GM23338 (cell line): ENCODE data around the gene LSP1. TPM values are rescaled to one million over a fixed set of nuclear protein-coding genes. Genes with fewer than 3 reads are reported as not detected.

Experiments
- ATAC-seq: fragments of 200-7000 bp; cut with Tn5 transposase; 3 replicates; pipeline ENCODE4 v1.9.1; 2020
- DNase-seq: peaks from one replicate; pipeline ENCODE4 v3.0.0-alpha.2; 2015; ENCODE audit warnings: low spot score
- H2AFZ ChIP-seq: fragments of 200-600 bp; sonication (generic); 2 replicates; pipeline ENCODE4 v1.8.0; 2016; ENCODE audit warnings: antibody characterized with exemption, mild to moderate bottlenecking, moderate library complexity
- H3F3A ChIP-seq: fragments of 200-600 bp; sonication (generic); replicated peaks from 2 replicates; pipeline ENCODE4 v1.8.0; 2017; ENCODE audit warnings: antibody characterized with exemption, mixed run types, low read depth
- H3K27ac ChIP-seq: fragments of 200-600 bp; sonication (generic); 2 replicates; pipeline ENCODE4 v1.6.1; 2016; ENCODE audit warnings: low read depth
- H3K27me3 ChIP-seq: fragments of 200-600 bp; sonication (generic); 2 replicates; pipeline ENCODE4 v1.8.0; 2016; ENCODE audit warnings: mild to moderate bottlenecking, mixed run types, moderate library complexity; ENCODE audit not compliant: insufficient read depth
- H3K36me3 ChIP-seq: fragments of 200-600 bp; sonication (generic); 2 replicates; pipeline ENCODE4 v1.8.0; 2016; ENCODE audit warnings: mild to moderate bottlenecking; ENCODE audit not compliant: insufficient read depth
- H3K4me1 ChIP-seq: fragments of 200-600 bp; sonication (generic); 2 replicates; pipeline ENCODE4 v1.8.0; 2016; ENCODE audit warnings: mild to moderate bottlenecking, moderate library complexity; ENCODE audit not compliant: insufficient read depth
- H3K4me2 ChIP-seq: fragments of 200-600 bp; sonication (generic); 2 replicates; pipeline ENCODE4 v1.7.1; 2017; ENCODE audit warnings: mixed run types
- H3K4me3 ChIP-seq: fragments of 200-600 bp; sonication (generic); 2 replicates; pipeline ENCODE4 v1.6.1; 2016; ENCODE audit warnings: mixed run types
- H3K79me2 ChIP-seq: fragments of 200-600 bp; sonication (generic); replicated peaks from 2 replicates; pipeline ENCODE4 v1.8.0; 2017; ENCODE audit warnings: mild to moderate bottlenecking; ENCODE audit not compliant: insufficient read depth
- H3K9me2 ChIP-seq: fragments of 200-600 bp; sonication (generic); 2 replicates; pipeline ENCODE4 v1.8.0; 2017; ENCODE audit not compliant: insufficient read depth
- H4K20me1 ChIP-seq: fragments of 200-600 bp; sonication (generic); replicated peaks from 2 replicates; pipeline ENCODE4 v1.8.0; 2017; ENCODE audit warnings: mild to moderate bottlenecking; ENCODE audit not compliant: insufficient read depth
- H3K27ac Mint-ChIP-seq: 2 replicates; pipeline ENCODE4 v1.8.0; 2020; ENCODE audit warnings: inconsistent platforms, mild to moderate bottlenecking, moderate library complexity, mixed read lengths
- H3K27me3 Mint-ChIP-seq: 3 replicates; pipeline ENCODE4 v1.8.0; 2022; ENCODE audit warnings: low read depth, mild to moderate bottlenecking, moderate library complexity, mixed read lengths, inconsistent platforms; ENCODE audit not compliant: insufficient read depth, poor library complexity
- H3K36me3 Mint-ChIP-seq: 3 replicates; pipeline ENCODE4 v1.8.0; 2021; ENCODE audit warnings: low read depth, mild to moderate bottlenecking, inconsistent platforms, moderate library complexity, mixed read lengths
- H3K4me1 Mint-ChIP-seq: 3 replicates; pipeline ENCODE4 v1.8.0; 2020; ENCODE audit warnings: mild to moderate bottlenecking, inconsistent platforms, mixed read lengths
- H3K4me3 Mint-ChIP-seq: 3 replicates; pipeline ENCODE4 v1.8.0; 2021; ENCODE audit warnings: moderate library complexity, mild to moderate bottlenecking, inconsistent platforms, mixed read lengths
- H3K9me3 Mint-ChIP-seq: 3 replicates; pipeline ENCODE4 v1.8.0; 2020; ENCODE audit warnings: moderate library complexity, mild to moderate bottlenecking, inconsistent platforms, mixed read lengths
- CREB1 ChIP-seq: fragments of 250-450 bp; sonication (Bioruptor Pico); IDR thresholded peaks from 2 replicates; pipeline ENCODE4 v1.5.0; 2020; ENCODE audit warnings: low read depth, mild to moderate bottlenecking, moderate library complexity
- CTCF ChIP-seq, 2 experiments: fragments of 200-600 bp in 1 of 2; sonication (generic) in 1 of 2; conservative IDR thresholded peaks; 2 replicates each; pipeline versions ENCODE4 v1.5.1 to v1.6.1; 2016 to 2017; ENCODE audit warnings: antibody characterized with exemption in 2 of 2, low read depth in 2 of 2, mild to moderate bottlenecking in 2 of 2, moderate library complexity in 1 of 2
- EZH2 ChIP-seq: fragments of 200-600 bp; sonication (generic); IDR thresholded peaks from one replicate; pipeline ENCODE4 v1.8.0; 2017; ENCODE audit warnings: antibody characterized with exemption, mild to moderate bottlenecking, low read depth; ENCODE audit not compliant: unreplicated experiment
- EZH2phosphoT487 ChIP-seq: fragments of 200-600 bp; sonication (generic); IDR thresholded peaks from one replicate; pipeline ENCODE4 v1.8.1; 2018; ENCODE audit warnings: antibody characterized with exemption; ENCODE audit not compliant: unreplicated experiment
- JUNB ChIP-seq: IDR thresholded peaks from one replicate; pipeline ENCODE4 v1.6.1; 2016; ENCODE audit warnings: antibody characterized with exemption; ENCODE audit not compliant: unreplicated experiment
- NANOG ChIP-seq: IDR thresholded peaks from 2 replicates; pipeline ENCODE4 v1.6.1; 2016; ENCODE audit warnings: antibody characterized with exemption, borderline replicate concordance
- POLR2AphosphoS5 ChIP-seq: IDR thresholded peaks from 2 replicates; pipeline ENCODE4 v1.6.1; 2016; ENCODE audit warnings: antibody characterized with exemption, low read depth
- STAT1 ChIP-seq: IDR thresholded peaks from one replicate; pipeline ENCODE4 v1.6.1; 2016; ENCODE audit warnings: antibody characterized with exemption; ENCODE audit not compliant: unreplicated experiment
- ZNF114 ChIP-seq: fragments of 250-450 bp; sonication (Bioruptor Pico); IDR thresholded peaks from 2 replicates; pipeline ENCODE4 v1.5.0; 2020; ENCODE audit warnings: mild to moderate bottlenecking, moderate library complexity
- ZNF331 ChIP-seq: fragments of 250-450 bp; sonication (Bioruptor Pico); IDR thresholded peaks from 2 replicates; pipeline ENCODE4 v1.5.0; 2020; ENCODE audit warnings: low read depth, mild to moderate bottlenecking, moderate library complexity
- ZNF462 ChIP-seq: fragments of 250-450 bp; sonication (Bioruptor Pico); IDR thresholded peaks from 2 replicates; pipeline ENCODE4 v1.5.0; 2020; ENCODE audit warnings: mild to moderate bottlenecking, moderate library complexity
- polyA plus RNA-seq: library from polyadenylated mRNA; unstranded; fragments of >200 nt; fragmentation: Nextera tagmentation; extraction: Ambion mirVana; gene quantifications from 2 replicates; pipeline ENCODE4 v1.2.1, GENCODE V29; 2016
- total RNA-seq: library from RNA; depleted of rRNA; stranded (reverse); fragments of >200 nt; shearing (Covaris generic); gene quantifications from 2 replicates; pipeline ENCODE4 v1.2.3, GENCODE V29; 2014
- TF ChIP-seq, protein P1 (sequence below): IDR thresholded peaks from one replicate; pipeline ENCODE4 v1.6.1; 2018; ENCODE audit warnings: antibody characterized with exemption; ENCODE audit not compliant: unreplicated experiment
- TF ChIP-seq, protein P2 (sequence below): IDR thresholded peaks from 2 replicates; pipeline ENCODE4 v1.6.1; 2016; ENCODE audit warnings: antibody characterized with exemption

The LSP1 gene
- total and polyA plus RNA-seq, 2 experiments from 2014 or later: 0.84 TPM; not detected in 1

DNA sequence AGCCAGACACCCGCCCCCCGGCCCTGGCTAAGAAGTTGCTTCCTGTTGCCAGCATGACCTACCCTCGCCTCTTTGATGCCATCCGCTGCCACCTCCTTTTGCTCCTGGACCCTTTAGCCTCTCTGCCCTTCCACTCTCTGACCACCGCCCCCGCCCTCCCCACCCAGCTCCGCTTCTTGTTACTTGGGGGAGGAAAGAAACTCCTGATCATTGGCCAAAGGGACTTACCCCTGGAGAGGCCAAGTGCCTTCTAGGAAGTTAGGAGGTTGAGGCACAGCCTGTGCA, 38.9 kb downstream of the LSP1 start, which contains the start of gene PRR33:
PRR33 (minus strand) TSS at position 65 of the 285 bp plus-strand sequence. CDS start 1,311 bp downstream, outside the sequence.
- H3K4me1 Mint-ChIP-seq: no peaks in the 10 kb centered on the region
- Histone ChIP-seq H4K20me1 (no peaks in the 10 kb centered on the region), H3K9me2 (no peaks in the 10 kb centered on the region), H3K79me2 (no peaks in the 10 kb centered on the region), H3K27ac (no peak within 1 kb of the TSS), H2AFZ (no peak within 1 kb of the TSS), H3K4me2 (no peak within 1 kb of the TSS), H3K4me1 (no peaks in the 10 kb centered on the region), H3F3A (no peaks in the 10 kb centered on the region), H3K4me3 (no peak within 1 kb of the TSS), H3K27me3 (no peaks in the 10 kb centered on the region), H3K36me3 (no peaks in the 10 kb centered on the region)
- no peaks in the 10 kb centered on the region for H3K9me3 Mint-ChIP-seq
- no peak for DNase-seq
- H3K27me3 Mint-ChIP-seq: peaks cover 10% of the 10 kb centered on the region
- TF ChIP-seq ZNF462 (CRISPR knock-in tag): no peak
- no peak for TF ChIP-seq EZH2phosphoT487
- TF ChIP-seq, protein P1, sequence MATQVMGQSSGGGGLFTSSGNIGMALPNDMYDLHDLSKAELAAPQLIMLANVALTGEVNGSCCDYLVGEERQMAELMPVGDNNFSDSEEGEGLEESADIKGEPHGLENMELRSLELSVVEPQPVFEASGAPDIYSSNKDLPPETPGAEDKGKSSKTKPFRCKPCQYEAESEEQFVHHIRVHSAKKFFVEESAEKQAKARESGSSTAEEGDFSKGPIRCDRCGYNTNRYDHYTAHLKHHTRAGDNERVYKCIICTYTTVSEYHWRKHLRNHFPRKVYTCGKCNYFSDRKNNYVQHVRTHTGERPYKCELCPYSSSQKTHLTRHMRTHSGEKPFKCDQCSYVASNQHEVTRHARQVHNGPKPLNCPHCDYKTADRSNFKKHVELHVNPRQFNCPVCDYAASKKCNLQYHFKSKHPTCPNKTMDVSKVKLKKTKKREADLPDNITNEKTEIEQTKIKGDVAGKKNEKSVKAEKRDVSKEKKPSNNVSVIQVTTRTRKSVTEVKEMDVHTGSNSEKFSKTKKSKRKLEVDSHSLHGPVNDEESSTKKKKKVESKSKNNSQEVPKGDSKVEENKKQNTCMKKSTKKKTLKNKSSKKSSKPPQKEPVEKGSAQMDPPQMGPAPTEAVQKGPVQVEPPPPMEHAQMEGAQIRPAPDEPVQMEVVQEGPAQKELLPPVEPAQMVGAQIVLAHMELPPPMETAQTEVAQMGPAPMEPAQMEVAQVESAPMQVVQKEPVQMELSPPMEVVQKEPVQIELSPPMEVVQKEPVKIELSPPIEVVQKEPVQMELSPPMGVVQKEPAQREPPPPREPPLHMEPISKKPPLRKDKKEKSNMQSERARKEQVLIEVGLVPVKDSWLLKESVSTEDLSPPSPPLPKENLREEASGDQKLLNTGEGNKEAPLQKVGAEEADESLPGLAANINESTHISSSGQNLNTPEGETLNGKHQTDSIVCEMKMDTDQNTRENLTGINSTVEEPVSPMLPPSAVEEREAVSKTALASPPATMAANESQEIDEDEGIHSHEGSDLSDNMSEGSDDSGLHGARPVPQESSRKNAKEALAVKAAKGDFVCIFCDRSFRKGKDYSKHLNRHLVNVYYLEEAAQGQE: no peak
- no peak for TF ChIP-seq CTCF (conservative IDR thresholded peaks at IDR 0.05; ENCODE audit: low read depth in 2 of 2)
- no peak for TF ChIP-seq ZNF331 (CRISPR knock-in tag)
- TF ChIP-seq NANOG: no peak
- TF ChIP-seq, protein P2, sequence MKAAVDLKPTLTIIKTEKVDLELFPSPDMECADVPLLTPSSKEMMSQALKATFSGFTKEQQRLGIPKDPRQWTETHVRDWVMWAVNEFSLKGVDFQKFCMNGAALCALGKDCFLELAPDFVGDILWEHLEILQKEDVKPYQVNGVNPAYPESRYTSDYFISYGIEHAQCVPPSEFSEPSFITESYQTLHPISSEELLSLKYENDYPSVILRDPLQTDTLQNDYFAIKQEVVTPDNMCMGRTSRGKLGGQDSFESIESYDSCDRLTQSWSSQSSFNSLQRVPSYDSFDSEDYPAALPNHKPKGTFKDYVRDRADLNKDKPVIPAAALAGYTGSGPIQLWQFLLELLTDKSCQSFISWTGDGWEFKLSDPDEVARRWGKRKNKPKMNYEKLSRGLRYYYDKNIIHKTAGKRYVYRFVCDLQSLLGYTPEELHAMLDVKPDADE: no peak
- TF ChIP-seq POLR2AphosphoS5: no peak
- TF ChIP-seq JUNB: no peak
- TF ChIP-seq ZNF114 (CRISPR knock-in tag): no peak
- TF ChIP-seq STAT1: no peak
- TF ChIP-seq EZH2: no peak
- no peak for TF ChIP-seq CREB1 (CRISPR knock-in tag)
- H3K27ac Mint-ChIP-seq: no peak within 1 kb of the TSS
- no peaks in the 10 kb centered on the region for H3K36me3 Mint-ChIP-seq
- no peak within 1 kb of the TSS for H3K4me3 Mint-ChIP-seq
- ATAC-seq: no peak
